CD4-positive, alpha-beta T cell treated with Interleukin-4 for 1 hour (primary cell): Measurements from ENCODE around the gene IL18.
"Not testable (repeated sequence)": the region's sequence is repeated elsewhere in the genome, so short reads cannot be mapped to it uniquely, and the experiment has no call there.

Experiments used
- DNase-seq, 2 donors: peaks; one replicate each; pipeline ENCODE4 v3.0.0-alpha.2; 2020 to 2022

Gene IL18

GRCh38 chr11:112167145-112167544 is 3.3 kb upstream of the IL18 start, which contains the start of gene TEX12:
TSS of gene TEX12 (plus strand) at chr11:112167372. CDS start at chr11:112169269, 1,897 bp downstream.
- DNase-seq, result no peak

GRCh38 chr11:112166562-112166961 is 2.7 kb upstream of the IL18 start:
- DNase-seq, result no peak

GRCh38 chr11:112165049-112165448 is 1.2 kb upstream of the IL18 start:
- DNase-seq, result no peak

- DNase-seq, result no peak
Observed at GRCh38 chr11:112162761-112163546, 940 bp downstream of the IL18 start.

GRCh38 chr11:112162200-112162599 is 1.7 kb downstream of the IL18 start:
- DNase-seq, result not testable (repeated sequence)

GRCh38 chr11:112161012-112161411 is 2.9 kb downstream of the IL18 start:
- DNase-seq, result no peak

- DNase-seq, result no peak
Observed at GRCh38 chr11:112160091-112160848, 3.6 kb downstream of the IL18 start.

- DNase-seq, result no peak
Observed at GRCh38 chr11:112159098-112160065, 4.5 kb downstream of the IL18 start.

GRCh38 chr11:112156956-112157766 is 6.7 kb downstream of the IL18 start:
- DNase-seq, result peak in 1 of 2 donors; percentile 32

- DNase-seq, result no peak
Observed at GRCh38 chr11:112156153-112156955, 7.5 kb downstream of the IL18 start.

- no peak for DNase-seq
Observed at GRCh38 chr11:112150517-112150916, 13.4 kb downstream of the IL18 start.

- no peak for DNase-seq
Observed at GRCh38 chr11:112143597-112143996, 20.3 kb downstream of the IL18 start.

- DNase-seq, result no peak
Observed at GRCh38 chr11:112134473-112134872, 29.4 kb downstream of the IL18 start.

- no peak for DNase-seq
Observed at GRCh38 chr11:112132737-112133136, 31.2 kb downstream of the IL18 start.

GRCh38 chr11:112129656-112130055 is 34.2 kb downstream of the IL18 start:
- peak in 1 of 2 donors; percentile 14 for DNase-seq

- no peak for DNase-seq
Observed at GRCh38 chr11:112128483-112129121, 35.3 kb downstream of the IL18 start.

- no peak for DNase-seq
Observed at GRCh38 chr11:112127056-112127455, 36.8 kb downstream of the IL18 start.

GRCh38 chr11:112123129-112123528 is 40.8 kb downstream of the IL18 start:
- DNase-seq, result no peak

GRCh38 chr11:112121981-112122615 is 41.8 kb downstream of the IL18 start:
- DNase-seq, result no peak

GRCh38 chr11:112118176-112118575 is 45.7 kb downstream of the IL18 start:
- DNase-seq, result no peak
